Fibroblast of pulmonary artery (primary cell): ENCODE results near the gene PDCD4.

Experiments
- DNase-seq: peaks from one replicate; pipeline ENCODE4 v3.0.0-alpha.2; 2010; ENCODE audit warnings: low read depth
- H3K4me3 ChIP-seq: replicated peaks from 2 replicates; pipeline ENCODE4 v1.5.1; 2011; ENCODE audit warnings: low read depth, mild to moderate bottlenecking, control low read depth, low read length, moderate library complexity
- TF ChIP-seq, protein P1 (sequence below): IDR thresholded peaks from 2 replicates; pipeline ENCODE4 v1.5.1; 2011; ENCODE audit warnings: mild to moderate bottlenecking, control low read depth, low read length, inconsistent platforms; ENCODE audit errors: missing control alignments

The PDCD4 gene

DNA sequence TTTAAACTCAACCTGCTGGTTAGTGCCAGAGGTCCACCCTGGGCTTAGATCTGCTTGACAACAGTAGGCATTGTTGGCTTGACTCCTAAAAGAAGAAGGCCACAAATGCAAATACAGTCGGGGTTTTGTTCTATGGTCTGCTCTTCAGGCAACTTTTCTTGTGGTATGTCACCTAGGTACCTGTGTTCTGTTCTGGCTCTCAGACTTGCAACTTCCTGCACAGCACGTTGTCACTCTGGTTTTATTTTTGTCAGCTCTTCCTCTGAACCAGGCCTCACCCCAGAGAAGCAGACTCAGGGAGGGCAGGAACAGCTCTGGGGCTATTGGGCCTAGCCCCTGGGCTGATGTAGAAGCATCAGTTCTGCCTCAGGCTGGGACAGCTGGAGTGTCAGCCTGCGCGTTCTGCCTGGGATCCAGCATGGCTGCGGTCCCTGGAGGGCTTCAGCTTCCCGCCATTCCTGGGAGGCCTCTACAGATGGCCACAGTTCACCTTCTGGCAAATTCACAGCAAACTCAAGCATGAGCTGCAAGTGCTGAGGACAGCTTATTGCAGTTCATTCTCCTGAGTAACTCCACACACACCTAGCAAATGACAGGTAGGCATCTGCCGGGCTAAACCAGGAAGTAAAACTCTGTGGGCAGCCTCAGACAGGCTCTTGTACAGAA lies 11.0 kb upstream of the PDCD4 start:
- no peak for DNase-seq
- H3K4me3 ChIP-seq, result no peak overlapping the region
- TF ChIP-seq, protein P1, sequence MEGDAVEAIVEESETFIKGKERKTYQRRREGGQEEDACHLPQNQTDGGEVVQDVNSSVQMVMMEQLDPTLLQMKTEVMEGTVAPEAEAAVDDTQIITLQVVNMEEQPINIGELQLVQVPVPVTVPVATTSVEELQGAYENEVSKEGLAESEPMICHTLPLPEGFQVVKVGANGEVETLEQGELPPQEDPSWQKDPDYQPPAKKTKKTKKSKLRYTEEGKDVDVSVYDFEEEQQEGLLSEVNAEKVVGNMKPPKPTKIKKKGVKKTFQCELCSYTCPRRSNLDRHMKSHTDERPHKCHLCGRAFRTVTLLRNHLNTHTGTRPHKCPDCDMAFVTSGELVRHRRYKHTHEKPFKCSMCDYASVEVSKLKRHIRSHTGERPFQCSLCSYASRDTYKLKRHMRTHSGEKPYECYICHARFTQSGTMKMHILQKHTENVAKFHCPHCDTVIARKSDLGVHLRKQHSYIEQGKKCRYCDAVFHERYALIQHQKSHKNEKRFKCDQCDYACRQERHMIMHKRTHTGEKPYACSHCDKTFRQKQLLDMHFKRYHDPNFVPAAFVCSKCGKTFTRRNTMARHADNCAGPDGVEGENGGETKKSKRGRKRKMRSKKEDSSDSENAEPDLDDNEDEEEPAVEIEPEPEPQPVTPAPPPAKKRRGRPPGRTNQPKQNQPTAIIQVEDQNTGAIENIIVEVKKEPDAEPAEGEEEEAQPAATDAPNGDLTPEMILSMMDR, result no peak

GRCh38 chr10:110861476-110861875 lies 10.3 kb upstream of the PDCD4 start:
- TF ChIP-seq, protein P1, result no peak
- no peak overlapping the region for H3K4me3 ChIP-seq
- no peak for DNase-seq

- TF ChIP-seq, protein P1, result no peak
- no peak for DNase-seq
- no peak overlapping the region for H3K4me3 ChIP-seq
These were observed 9.6 kb upstream of the PDCD4 start for GRCh38 chr10:110861930-110862649.

GRCh38 chr10:110862961-110863360 lies 8.8 kb upstream of the PDCD4 start:
- no peak for DNase-seq
- TF ChIP-seq, protein P1, result no peak
- no peak overlapping the region for H3K4me3 ChIP-seq

GRCh38 chr10:110863361-110863760 lies 8.4 kb upstream of the PDCD4 start:
- no peak overlapping the region for H3K4me3 ChIP-seq
- TF ChIP-seq, protein P1, result no peak

GRCh38 chr10:110863956-110864355 lies 7.8 kb upstream of the PDCD4 start:
- DNase-seq, result no peak
- no peak overlapping the region for H3K4me3 ChIP-seq
- TF ChIP-seq, protein P1, result no peak

More at GRCh38 chr10:110863361-110863760, 8.4 kb upstream of the PDCD4 start:
- no peak for DNase-seq
